HepG2 (cell line): Measurements from ENCODE around the gene HOXD1. TPM values are rescaled to one million over a fixed set of nuclear protein-coding genes. Genes with fewer than 3 reads are reported as not detected.
A peak's percentile ranks its signal among the peaks of the same experiment; 100 is the strongest.

Experiments used
- FOXK1 ChIP-seq: sonication (generic); formaldehyde crosslinking; IDR thresholded peaks from 2 replicates; pipeline ENCODE4 v1.4.0; 2020; ENCODE audit warnings: low read depth, missing genetic modification reagents, borderline replicate concordance
- MAZ ChIP-seq, 2 experiments: sonication (generic) in 1 of 2; formaldehyde crosslinking in 1 of 2; IDR thresholded peaks; 2 replicates each; pipeline versions ENCODE4 v1.5.0 to v1.6.1; 2012 to 2020; ENCODE audit warnings: low read depth in 2 of 2, mild to moderate bottlenecking in 2 of 2, borderline replicate concordance in 1 of 2, improper control_type of control experiment in 1 of 2, low read length in 1 of 2, missing genetic modification reagents in 1 of 2, moderate library complexity in 1 of 2
- NFIB ChIP-seq: sonication (generic); formaldehyde crosslinking; IDR thresholded peaks from 2 replicates; pipeline ENCODE4 v1.9.0; 2021; ENCODE audit warnings: missing genetic modification reagents, mild to moderate bottlenecking, borderline replicate concordance
- PHF20 ChIP-seq: sonication (generic); formaldehyde crosslinking; IDR thresholded peaks from 2 replicates; pipeline ENCODE4 v1.5.0; 2020; ENCODE audit warnings: mild to moderate bottlenecking, missing genetic modification reagents
- POLR2G ChIP-seq: fragments of 200-400 bp; formaldehyde crosslinking; IDR thresholded peaks from 2 replicates; pipeline ENCODE4 v1.6.1; 2018; ENCODE audit warnings: mild to moderate bottlenecking, low read depth, low read length, moderate library complexity
- RARG ChIP-seq: sonication (generic); formaldehyde crosslinking; IDR thresholded peaks from 2 replicates; pipeline ENCODE4 v1.4.0; 2020; ENCODE audit warnings: low read depth, mild to moderate bottlenecking, missing genetic modification reagents
- RBFOX2 ChIP-seq: fragments of 200-400 bp; formaldehyde crosslinking; IDR thresholded peaks from 2 replicates; pipeline ENCODE4 v1.6.1; 2017; ENCODE audit warnings: low read depth, mild to moderate bottlenecking, low read length
- SALL2 ChIP-seq: sonication (generic); formaldehyde crosslinking; IDR thresholded peaks from 2 replicates; pipeline ENCODE4 v1.8.1; 2023; ENCODE audit warnings: mild to moderate bottlenecking, missing genetic modification reagents, inconsistent platforms
- SRSF4 ChIP-seq: fragments of 200-400 bp; formaldehyde crosslinking; IDR thresholded peaks from one replicate; pipeline ENCODE4 v1.6.1; 2018; ENCODE audit warnings: mild to moderate bottlenecking, low read depth, low read length, moderate library complexity; ENCODE audit not compliant: poor library complexity, severe bottlenecking
- SSRP1 ChIP-seq: IDR thresholded peaks from 2 replicates; pipeline ENCODE4 v1.6.1; 2016; ENCODE audit warnings: control low read depth
- TAF1 ChIP-seq: sonication (generic); formaldehyde crosslinking; IDR thresholded peaks from 2 replicates; pipeline ENCODE4 v1.4.0; 2020; ENCODE audit warnings: missing genetic modification reagents
- ZEB1 ChIP-seq: IDR thresholded peaks from 2 replicates; pipeline ENCODE4 v1.6.1; 2012; ENCODE audit warnings: mild to moderate bottlenecking, low read depth, inconsistent platforms; ENCODE audit not compliant: insufficient replicate concordance
- ZFY ChIP-seq: sonication (generic); formaldehyde crosslinking; IDR thresholded peaks from 2 replicates; pipeline ENCODE4 v1.4.0; 2020; ENCODE audit warnings: missing genetic modification reagents
- ZNF296 ChIP-seq: sonication (generic); formaldehyde crosslinking; conservative IDR thresholded peaks from 2 replicates; pipeline ENCODE4 v1.5.0; 2020; ENCODE audit warnings: mild to moderate bottlenecking, missing genetic modification reagents
- ZNF501 ChIP-seq: sonication (generic); formaldehyde crosslinking; IDR thresholded peaks from 2 replicates; pipeline ENCODE4 v1.5.1; 2020; ENCODE audit warnings: mild to moderate bottlenecking, moderate library complexity, missing genetic modification reagents
- ZNF644 ChIP-seq: IDR thresholded peaks from 2 replicates; pipeline ENCODE4 v1.6.1; 2016; ENCODE audit warnings: low read depth
- ZNF670 ChIP-seq: sonication (generic); formaldehyde crosslinking; IDR thresholded peaks from 2 replicates; pipeline ENCODE4 v1.8.0; 2022; ENCODE audit warnings: mild to moderate bottlenecking, missing genetic modification reagents, borderline replicate concordance
- ZNF773 ChIP-seq: sonication (generic); formaldehyde crosslinking; IDR thresholded peaks from 2 replicates; pipeline ENCODE4 v1.4.0; 2020; ENCODE audit warnings: missing genetic modification reagents, borderline replicate concordance
- ZNF775 ChIP-seq: sonication (generic); formaldehyde crosslinking; IDR thresholded peaks from 2 replicates; pipeline ENCODE4 v1.4.0; 2020; ENCODE audit warnings: missing genetic modification reagents, mild to moderate bottlenecking, moderate library complexity, borderline replicate concordance
- ZNF883 ChIP-seq: sonication (generic); formaldehyde crosslinking; IDR thresholded peaks from 2 replicates; pipeline ENCODE4 v1.5.1; 2020; ENCODE audit warnings: mild to moderate bottlenecking, missing genetic modification reagents; ENCODE audit errors: not compliant biosample characterization
- polyA plus RNA-seq, 8 experiments: library from polyadenylated mRNA; depleted of rRNA in 3 of 8; stranded (reverse) in 7 of 8; unstranded in 1 of 8; fragments of >200 nt; fragmentation: Illumina TruSeq in 4 of 8; extraction: Trizol in 4 of 8; gene quantifications; 2 replicates each; pipeline versions ENCODE4 v1.2.1 to v1.2.3, GENCODE V29; 2011 to 2016; ENCODE audit warnings: low read depth in 4 of 8, missing spikeins in 1 of 8, mixed read lengths in 1 of 8; ENCODE audit not compliant: insufficient read depth in 1 of 8
- total RNA-seq, 5 experiments: library from RNA; depleted of rRNA; stranded (reverse); fragments of >200 nt; fragmentation: Illumina TruSeq; extraction: Trizol; gene quantifications; 2 replicates each; pipeline ENCODE4 v1.2.3, GENCODE V29; 2016; ENCODE audit warnings: low read depth in 1 of 5
- TF ChIP-seq, protein P1 (sequence below): sonication (generic); formaldehyde crosslinking; IDR thresholded peaks from 2 replicates; pipeline ENCODE4 v1.5.0; 2020; ENCODE audit warnings: mild to moderate bottlenecking, missing genetic modification reagents
- TF ChIP-seq, protein P2 (sequence below): sonication (generic); formaldehyde crosslinking; IDR thresholded peaks from 2 replicates; pipeline ENCODE4 v1.5.0; 2020; ENCODE audit warnings: mild to moderate bottlenecking, missing genetic modification reagents, moderate library complexity
- TF ChIP-seq, protein P3 (sequence below): sonication (generic); formaldehyde crosslinking; IDR thresholded peaks from 2 replicates; pipeline ENCODE4 v1.4.0; 2020; ENCODE audit warnings: missing genetic modification reagents
- TF ChIP-seq, protein P4 (sequence below): sonication (generic); formaldehyde crosslinking; IDR thresholded peaks from 2 replicates; pipeline ENCODE4 v1.4.0; 2020; ENCODE audit warnings: mild to moderate bottlenecking, missing genetic modification reagents

Gene HOXD1
- total and polyA plus RNA-seq, 2 of the 13 experiments (the other 11 are each of a cell fraction or from before 2014, with no cell fraction given) = 10.0 to 22.3 TPM

DNA sequence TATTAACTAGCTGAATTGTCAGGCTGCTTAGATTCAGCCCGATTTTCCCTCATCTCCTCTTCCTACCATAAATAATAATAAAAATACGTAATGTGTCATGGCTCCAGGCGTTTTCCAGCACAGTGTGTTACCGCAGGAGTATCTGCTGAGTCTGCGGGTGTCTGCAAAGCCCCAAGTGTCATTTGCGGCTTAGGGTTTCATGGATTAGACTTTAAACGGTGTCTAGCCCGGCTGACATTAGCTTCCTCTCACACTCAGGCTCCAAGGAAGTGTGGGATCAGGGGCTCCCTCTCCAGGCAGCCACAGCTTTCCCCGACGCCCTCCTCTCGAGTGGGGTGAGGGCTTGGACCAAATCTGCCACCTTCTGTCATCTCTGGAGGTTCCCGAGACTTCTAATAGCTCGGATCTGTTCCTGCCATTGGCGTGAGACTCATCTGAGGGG lies 14.1 kb upstream of the HOXD1 start (continued):
- no peak for TF ChIP-seq MAZ (IDR thresholded peaks at IDR 0.05; ENCODE audit: borderline replicate concordance, low read depth, low read length)
- TF ChIP-seq MAZ (CRISPR knock-in tag; IDR thresholded peaks at IDR 0.05; ENCODE audit: low read depth) = 0 out of 2 replicates have a peak, but pooled peaks have one; percentile 25
- no peak for TF ChIP-seq NFIB (CRISPR knock-in tag)
- TF ChIP-seq POLR2G = peak; percentile 59; the same call in 1 of the 2 replicates
- TF ChIP-seq ZNF296 (CRISPR knock-in tag) = no peak
- TF ChIP-seq, protein P1, sequence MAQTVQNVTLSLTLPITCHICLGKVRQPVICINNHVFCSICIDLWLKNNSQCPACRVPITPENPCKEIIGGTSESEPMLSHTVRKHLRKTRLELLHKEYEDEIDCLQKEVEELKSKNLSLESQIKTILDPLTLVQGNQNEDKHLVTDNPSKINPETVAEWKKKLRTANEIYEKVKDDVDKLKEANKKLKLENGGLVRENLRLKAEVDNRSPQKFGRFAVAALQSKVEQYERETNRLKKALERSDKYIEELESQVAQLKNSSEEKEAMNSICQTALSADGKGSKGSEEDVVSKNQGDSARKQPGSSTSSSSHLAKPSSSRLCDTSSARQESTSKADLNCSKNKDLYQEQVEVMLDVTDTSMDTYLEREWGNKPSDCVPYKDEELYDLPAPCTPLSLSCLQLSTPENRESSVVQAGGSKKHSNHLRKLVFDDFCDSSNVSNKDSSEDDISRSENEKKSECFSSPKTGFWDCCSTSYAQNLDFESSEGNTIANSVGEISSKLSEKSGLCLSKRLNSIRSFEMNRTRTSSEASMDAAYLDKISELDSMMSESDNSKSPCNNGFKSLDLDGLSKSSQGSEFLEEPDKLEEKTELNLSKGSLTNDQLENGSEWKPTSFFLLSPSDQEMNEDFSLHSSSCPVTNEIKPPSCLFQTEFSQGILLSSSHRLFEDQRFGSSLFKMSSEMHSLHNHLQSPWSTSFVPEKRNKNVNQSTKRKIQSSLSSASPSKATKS (CRISPR knock-in tag) = no peak
- TF ChIP-seq SSRP1 (CRISPR knock-in tag) = no peak
- no peak for TF ChIP-seq ZNF644
- no peak for TF ChIP-seq FOXK1 (CRISPR knock-in tag)
- TF ChIP-seq, protein P2, sequence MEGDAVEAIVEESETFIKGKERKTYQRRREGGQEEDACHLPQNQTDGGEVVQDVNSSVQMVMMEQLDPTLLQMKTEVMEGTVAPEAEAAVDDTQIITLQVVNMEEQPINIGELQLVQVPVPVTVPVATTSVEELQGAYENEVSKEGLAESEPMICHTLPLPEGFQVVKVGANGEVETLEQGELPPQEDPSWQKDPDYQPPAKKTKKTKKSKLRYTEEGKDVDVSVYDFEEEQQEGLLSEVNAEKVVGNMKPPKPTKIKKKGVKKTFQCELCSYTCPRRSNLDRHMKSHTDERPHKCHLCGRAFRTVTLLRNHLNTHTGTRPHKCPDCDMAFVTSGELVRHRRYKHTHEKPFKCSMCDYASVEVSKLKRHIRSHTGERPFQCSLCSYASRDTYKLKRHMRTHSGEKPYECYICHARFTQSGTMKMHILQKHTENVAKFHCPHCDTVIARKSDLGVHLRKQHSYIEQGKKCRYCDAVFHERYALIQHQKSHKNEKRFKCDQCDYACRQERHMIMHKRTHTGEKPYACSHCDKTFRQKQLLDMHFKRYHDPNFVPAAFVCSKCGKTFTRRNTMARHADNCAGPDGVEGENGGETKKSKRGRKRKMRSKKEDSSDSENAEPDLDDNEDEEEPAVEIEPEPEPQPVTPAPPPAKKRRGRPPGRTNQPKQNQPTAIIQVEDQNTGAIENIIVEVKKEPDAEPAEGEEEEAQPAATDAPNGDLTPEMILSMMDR (CRISPR knock-in tag) = peak; percentile 38; the same call in 1 of the 2 replicates
- 0 out of 2 replicates have a peak, but pooled peaks have one; percentile 23 for TF ChIP-seq SALL2
- TF ChIP-seq ZNF775 (CRISPR knock-in tag) = no peak
- no peak for TF ChIP-seq ZNF773 (CRISPR knock-in tag)
- no peak for TF ChIP-seq RBFOX2
- TF ChIP-seq ZNF883 (CRISPR knock-in tag) = no peak
- TF ChIP-seq SRSF4 = no peak
- TF ChIP-seq ZEB1 = no peak
- TF ChIP-seq ZNF670 = no peak
- TF ChIP-seq ZNF501 (CRISPR knock-in tag) = 0 out of 2 replicates have a peak, but pooled peaks have one; percentile 18
- no peak for TF ChIP-seq ZFY (CRISPR knock-in tag)
- no peak for TF ChIP-seq RARG (CRISPR knock-in tag)
- TF ChIP-seq, protein P3, sequence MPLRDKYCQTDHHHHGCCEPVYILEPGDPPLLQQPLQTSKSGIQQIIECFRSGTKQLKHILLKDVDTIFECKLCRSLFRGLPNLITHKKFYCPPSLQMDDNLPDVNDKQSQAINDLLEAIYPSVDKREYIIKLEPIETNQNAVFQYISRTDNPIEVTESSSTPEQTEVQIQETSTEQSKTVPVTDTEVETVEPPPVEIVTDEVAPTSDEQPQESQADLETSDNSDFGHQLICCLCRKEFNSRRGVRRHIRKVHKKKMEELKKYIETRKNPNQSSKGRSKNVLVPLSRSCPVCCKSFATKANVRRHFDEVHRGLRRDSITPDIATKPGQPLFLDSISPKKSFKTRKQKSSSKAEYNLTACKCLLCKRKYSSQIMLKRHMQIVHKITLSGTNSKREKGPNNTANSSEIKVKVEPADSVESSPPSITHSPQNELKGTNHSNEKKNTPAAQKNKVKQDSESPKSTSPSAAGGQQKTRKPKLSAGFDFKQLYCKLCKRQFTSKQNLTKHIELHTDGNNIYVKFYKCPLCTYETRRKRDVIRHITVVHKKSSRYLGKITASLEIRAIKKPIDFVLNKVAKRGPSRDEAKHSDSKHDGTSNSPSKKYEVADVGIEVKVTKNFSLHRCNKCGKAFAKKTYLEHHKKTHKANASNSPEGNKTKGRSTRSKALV = 0 out of 2 replicates have a peak, but pooled peaks have one; percentile 26
- TF ChIP-seq TAF1 (CRISPR knock-in tag) = 0 out of 2 replicates have a peak, but pooled peaks have one; percentile 8
- TF ChIP-seq PHF20 (CRISPR knock-in tag) = no peak
- TF ChIP-seq, protein P4, sequence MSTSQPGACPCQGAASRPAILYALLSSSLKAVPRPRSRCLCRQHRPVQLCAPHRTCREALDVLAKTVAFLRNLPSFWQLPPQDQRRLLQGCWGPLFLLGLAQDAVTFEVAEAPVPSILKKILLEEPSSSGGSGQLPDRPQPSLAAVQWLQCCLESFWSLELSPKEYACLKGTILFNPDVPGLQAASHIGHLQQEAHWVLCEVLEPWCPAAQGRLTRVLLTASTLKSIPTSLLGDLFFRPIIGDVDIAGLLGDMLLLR (CRISPR knock-in tag) = no peak
